GM12878 (cell line): ENCODE results near the gene SMAD9. TPM values are rescaled to one million over a fixed set of nuclear protein-coding genes. Genes with fewer than 3 reads are reported as not detected.

Experiments
- ATAC-seq: fragments of 200-7000 bp; cut with Tn5 transposase; 3 replicates; pipeline ENCODE4 v1.9.1; 2020; ENCODE audit warnings: mild to moderate bottlenecking, moderate library complexity
- BruUV-seq: library from RNA; stranded (reverse); fragments of 400-500 nt; replicated peaks from 2 replicates; lab custom pipeline; 2021; lab: Mats Ljungman, UMichigan
- CTCF ChIA-PET: fragments of 300-600 bp; sonication (Branson Sonifier 250); formaldehyde crosslinking; extraction: SDS; loops from one replicate; lab custom pipeline; 2021; ENCODE audit warnings: inconsistent platforms; lab: Yijun Ruan, JAX
- POLR2A ChIA-PET: fragments of 350-600 bp; formaldehyde crosslinking; extraction: SDS; loops from one replicate; lab custom pipeline; 2021; ENCODE audit warnings: inconsistent platforms; lab: Charles Lee
- RAD21 ChIA-PET: fragments of 300-600 bp; sonication (Branson Sonifier 250); formaldehyde crosslinking; loops from one replicate; lab custom pipeline; 2023; ENCODE audit warnings: antibody characterized with exemption; ENCODE audit not compliant: unreplicated experiment; lab: Charles Lee
- SMC1A ChIA-PET: fragments of 300-600 bp; sonication (Branson Sonifier 250); formaldehyde crosslinking; loops from one replicate; lab custom pipeline; 2023; ENCODE audit not compliant: unreplicated experiment, uncharacterized antibody; lab: Charles Lee
- DNase-seq: peaks from one replicate; pipeline ENCODE4 v3.0.0-alpha.2; 2011; ENCODE audit warnings: low read depth, low spot score
- FAIRE-seq: peaks from 3 replicates; lab custom pipeline; 2011; peaks lifted over from hg19 to GRCh38; lab: Jason Lieb, UNC
- H2AFZ ChIP-seq: 2 replicates; pipeline ENCODE4 v1.6.0; 2011; ENCODE audit warnings: low read depth, low read length, control low read depth; ENCODE audit not compliant: control insufficient read depth
- H3K27ac ChIP-seq: 2 replicates; pipeline ENCODE4 v1.5.1; 2011; ENCODE audit warnings: control low read depth; ENCODE audit not compliant: control insufficient read depth, insufficient read depth
- H3K27me3 ChIP-seq, 2 experiments: replicated peaks in 1 of 2; 2 replicates each; pipeline versions ENCODE4 v1.6.0 to v1.6.1; 2011; ENCODE audit warnings: low read length in 1 of 2; ENCODE audit not compliant: control insufficient read depth in 2 of 2, insufficient read depth in 2 of 2
- H3K36me3 ChIP-seq, 2 experiments: 2 replicates each; pipeline ENCODE4 v1.5.1; 2011; ENCODE audit warnings: low read length in 1 of 2; ENCODE audit not compliant: control insufficient read depth in 2 of 2, insufficient read depth in 2 of 2
- H3K4me1 ChIP-seq: 2 replicates; pipeline ENCODE4 v1.6.1; 2011; ENCODE audit warnings: mild to moderate bottlenecking, low read length, moderate library complexity, mixed read lengths; ENCODE audit not compliant: control insufficient read depth, insufficient read depth
- H3K4me2 ChIP-seq: 2 replicates; pipeline ENCODE4 v1.6.0; 2011; ENCODE audit warnings: control low read depth; ENCODE audit not compliant: control insufficient read depth, insufficient read depth
- H3K4me3 ChIP-seq: fragments of 200-600 bp; sonication (generic); 2 replicates; pipeline ENCODE4 v1.5.1; 2016
- H3K79me2 ChIP-seq: 2 replicates; pipeline ENCODE4 v1.6.0; 2011; ENCODE audit warnings: low read length; ENCODE audit not compliant: control insufficient read depth, insufficient read depth
- H3K9ac ChIP-seq: 2 replicates; pipeline ENCODE4 v1.8.0; 2011; ENCODE audit warnings: low read length, control low read depth, mixed read lengths; ENCODE audit not compliant: control insufficient read depth, insufficient read depth
- H3K9me3 ChIP-seq: replicated peaks from 3 replicates; pipeline ENCODE4 v1.5.1; 2011; ENCODE audit warnings: mild to moderate bottlenecking, low read length; ENCODE audit not compliant: control insufficient read depth, insufficient read depth
- H4K20me1 ChIP-seq: 2 replicates; pipeline ENCODE4 v1.6.0; 2011; ENCODE audit not compliant: control insufficient read depth, insufficient read depth
- CEBPB ChIP-seq, 2 experiments: fragments of 150-350 bp in 1 of 2; IDR thresholded peaks; 2 replicates each; pipeline ENCODE4 v1.6.1; 2012 to 2014; ENCODE audit warnings: low read depth in 2 of 2, low read length in 2 of 2, borderline replicate concordance in 1 of 2, inconsistent platforms in 1 of 2
- CHD2 ChIP-seq: IDR thresholded peaks from 2 replicates; pipeline ENCODE4 v1.6.1; 2011; ENCODE audit warnings: low read depth, low read length, improper control_type of control experiment, borderline replicate concordance
- CREM ChIP-seq: IDR thresholded peaks from 2 replicates; pipeline ENCODE4 v1.6.1; 2014; ENCODE audit warnings: antibody characterized with exemption, low read depth
- FOXM1 ChIP-seq: IDR thresholded peaks from 2 replicates; pipeline ENCODE4 v1.6.1; 2012; ENCODE audit warnings: low read depth, mild to moderate bottlenecking, inconsistent platforms, low read length, moderate library complexity
- GABPA ChIP-seq: IDR thresholded peaks from 2 replicates; pipeline ENCODE4 v1.6.1; 2014; ENCODE audit warnings: antibody characterized with exemption, low read depth, mild to moderate bottlenecking, inconsistent platforms
- HDAC6 ChIP-seq: fragments of 200-600 bp; sonication (generic); IDR thresholded peaks from one replicate; pipeline ENCODE4 v1.8.0; 2017; ENCODE audit warnings: antibody characterized with exemption; ENCODE audit not compliant: unreplicated experiment
- IKZF1 ChIP-seq: fragments of 450-650 bp; conservative IDR thresholded peaks from 2 replicates; pipeline ENCODE4 v1.6.1; 2017; ENCODE audit warnings: antibody characterized with exemption, mild to moderate bottlenecking
- POLR2AphosphoS5 ChIP-seq: IDR thresholded peaks from 2 replicates; pipeline ENCODE4 v1.6.1; 2011; ENCODE audit warnings: mild to moderate bottlenecking, low read length, inconsistent platforms
- SIX5 ChIP-seq: IDR thresholded peaks from 2 replicates; pipeline ENCODE4 v1.6.1; 2011; ENCODE audit warnings: mild to moderate bottlenecking, low read depth, low read length, moderate library complexity; ENCODE audit not compliant: severe bottlenecking
- SMAD1 ChIP-seq: fragments of 450-650 bp; IDR thresholded peaks from 2 replicates; pipeline ENCODE4 v1.6.1; 2018; ENCODE audit warnings: mild to moderate bottlenecking, low read depth; ENCODE audit not compliant: partially characterized antibody
- SREBF2 ChIP-seq: IDR thresholded peaks from 2 replicates; pipeline ENCODE4 v1.6.1; 2012; ENCODE audit warnings: mild to moderate bottlenecking, low read length
- TAF1 ChIP-seq: IDR thresholded peaks from 2 replicates; pipeline ENCODE4 v1.6.1; 2011; ENCODE audit warnings: mild to moderate bottlenecking, low read depth, low read length, borderline replicate concordance
- YBX1 ChIP-seq: fragments of 450-650 bp; IDR thresholded peaks from 2 replicates; pipeline ENCODE4 v1.6.1; 2016; ENCODE audit warnings: antibody characterized with exemption
- ZBTB40 ChIP-seq: fragments of 450-650 bp; IDR thresholded peaks from 2 replicates; pipeline ENCODE4 v1.6.1; 2016; ENCODE audit warnings: mild to moderate bottlenecking, moderate library complexity, borderline replicate concordance
- WGBS: methylation state at CpG from one replicate; pipeline ENCODE4 v1.1.6; 2016; ENCODE audit warnings: low lambda C conversion rate; ENCODE audit not compliant: insufficient replicate concordance, insufficient coverage; ENCODE audit errors: missing lambda C conversion rate; 5-methylcytosine and 5-hydroxymethylcytosine counted together
- in situ Hi-C: fragments of 300-500 bp; cut with MboI; formaldehyde crosslinking; loops from 9 replicates; pipeline ENCODE4 v1.14.3; 2018; ENCODE audit warnings: mixed read lengths
- intact Hi-C: fragments of 100-400 bp; cut with micrococcal nuclease; formaldehyde crosslinking; loops from one replicate; pipeline ENCODE4 v1.14.2; 2022; ENCODE audit not compliant: unreplicated experiment
- polyA plus RNA-seq, 11 experiments: library from polyadenylated mRNA; depleted of rRNA in 4 of 11; unstranded in 6 of 11; stranded (reverse) in 5 of 11; fragments of >200 nt; fragmentation: Nextera tagmentation in 4 of 11; fragmentation: Illumina TruSeq in 1 of 11; extraction: Ambion mirVana in 4 of 11; extraction: Trizol in 1 of 11; gene quantifications; 1 replicate in 1 of 11; 2 replicates in 10 of 11; pipeline versions ENCODE4 v1.2.1 to v1.2.3, GENCODE V29; 2011 to 2016; ENCODE audit warnings: inconsistent platforms in 2 of 11, missing spikeins in 2 of 11, low read depth in 1 of 11
- total RNA-seq, 4 experiments: library from RNA; depleted of rRNA in 3 of 4; stranded (reverse); fragments of >200 nt in 3 of 4; fragmentation: Illumina TruSeq in 1 of 4; extraction: Trizol in 1 of 4; gene quantifications; 2 replicates each; pipeline versions ENCODE4 v1.2.1 to v1.2.3, GENCODE V29; 2013 to 2021
- TF ChIP-seq, protein P1 (sequence below): fragments of 450-650 bp; IDR thresholded peaks from 2 replicates; pipeline ENCODE4 v1.6.1; 2017; ENCODE audit warnings: mild to moderate bottlenecking, moderate library complexity
- TF ChIP-seq, protein P2 (sequence below): IDR thresholded peaks from 2 replicates; pipeline ENCODE4 v1.6.1; 2011; ENCODE audit warnings: low read depth, low read length, improper control_type of control experiment, borderline replicate concordance

Gene SMAD9
- total and polyA plus RNA-seq, 10 of the 15 experiments (the other 5 are each of a cell fraction or from before 2014, with no cell fraction given), result 0.22 to 0.69 (median 0.42) TPM; not detected in 6

DNA sequence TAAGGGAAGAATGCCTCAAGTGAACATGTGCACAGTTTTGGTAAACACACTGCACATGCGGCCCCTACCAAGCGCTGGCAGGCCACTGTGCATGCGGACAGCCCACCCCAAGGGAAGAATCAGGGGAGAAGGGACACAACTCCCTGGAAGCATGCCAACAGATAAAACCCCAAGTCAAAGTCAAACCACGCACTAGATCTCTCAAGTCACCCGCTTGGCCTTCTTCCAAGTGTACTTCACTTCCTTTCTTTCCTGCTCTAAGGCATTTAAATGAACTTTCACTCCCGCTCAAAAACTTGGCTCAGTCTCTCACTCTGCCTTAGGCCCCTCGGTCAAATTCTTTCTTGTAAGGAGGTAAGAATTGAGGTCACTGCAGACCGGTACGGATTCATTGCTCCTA is 105.6 kb downstream of the SMAD9 start:
- in situ Hi-C loops, result no loop called here
- TF ChIP-seq, protein P1, sequence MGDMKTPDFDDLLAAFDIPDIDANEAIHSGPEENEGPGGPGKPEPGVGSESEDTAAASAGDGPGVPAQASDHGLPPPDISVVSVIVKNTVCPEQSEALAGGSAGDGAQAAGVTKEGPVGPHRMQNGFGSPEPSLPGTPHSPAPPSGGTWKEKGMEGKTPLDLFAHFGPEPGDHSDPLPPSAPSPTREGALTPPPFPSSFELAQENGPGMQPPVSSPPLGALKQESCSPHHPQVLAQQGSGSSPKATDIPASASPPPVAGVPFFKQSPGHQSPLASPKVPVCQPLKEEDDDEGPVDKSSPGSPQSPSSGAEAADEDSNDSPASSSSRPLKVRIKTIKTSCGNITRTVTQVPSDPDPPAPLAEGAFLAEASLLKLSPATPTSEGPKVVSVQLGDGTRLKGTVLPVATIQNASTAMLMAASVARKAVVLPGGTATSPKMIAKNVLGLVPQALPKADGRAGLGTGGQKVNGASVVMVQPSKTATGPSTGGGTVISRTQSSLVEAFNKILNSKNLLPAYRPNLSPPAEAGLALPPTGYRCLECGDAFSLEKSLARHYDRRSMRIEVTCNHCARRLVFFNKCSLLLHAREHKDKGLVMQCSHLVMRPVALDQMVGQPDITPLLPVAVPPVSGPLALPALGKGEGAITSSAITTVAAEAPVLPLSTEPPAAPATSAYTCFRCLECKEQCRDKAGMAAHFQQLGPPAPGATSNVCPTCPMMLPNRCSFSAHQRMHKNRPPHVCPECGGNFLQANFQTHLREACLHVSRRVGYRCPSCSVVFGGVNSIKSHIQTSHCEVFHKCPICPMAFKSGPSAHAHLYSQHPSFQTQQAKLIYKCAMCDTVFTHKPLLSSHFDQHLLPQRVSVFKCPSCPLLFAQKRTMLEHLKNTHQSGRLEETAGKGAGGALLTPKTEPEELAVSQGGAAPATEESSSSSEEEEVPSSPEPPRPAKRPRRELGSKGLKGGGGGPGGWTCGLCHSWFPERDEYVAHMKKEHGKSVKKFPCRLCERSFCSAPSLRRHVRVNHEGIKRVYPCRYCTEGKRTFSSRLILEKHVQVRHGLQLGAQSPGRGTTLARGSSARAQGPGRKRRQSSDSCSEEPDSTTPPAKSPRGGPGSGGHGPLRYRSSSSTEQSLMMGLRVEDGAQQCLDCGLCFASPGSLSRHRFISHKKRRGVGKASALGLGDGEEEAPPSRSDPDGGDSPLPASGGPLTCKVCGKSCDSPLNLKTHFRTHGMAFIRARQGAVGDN, result no peak
- no peak for TF ChIP-seq POLR2AphosphoS5
- no peak for TF ChIP-seq GABPA
- no peak for TF ChIP-seq SIX5
- no peak for TF ChIP-seq IKZF1
- TF ChIP-seq CEBPB (IDR thresholded peaks at IDR 0.05; ENCODE audit: borderline replicate concordance in 1 of 2, low read depth in 2 of 2, low read length in 2 of 2), result no peak
- no peak for TF ChIP-seq ZBTB40
- TF ChIP-seq, protein P2, sequence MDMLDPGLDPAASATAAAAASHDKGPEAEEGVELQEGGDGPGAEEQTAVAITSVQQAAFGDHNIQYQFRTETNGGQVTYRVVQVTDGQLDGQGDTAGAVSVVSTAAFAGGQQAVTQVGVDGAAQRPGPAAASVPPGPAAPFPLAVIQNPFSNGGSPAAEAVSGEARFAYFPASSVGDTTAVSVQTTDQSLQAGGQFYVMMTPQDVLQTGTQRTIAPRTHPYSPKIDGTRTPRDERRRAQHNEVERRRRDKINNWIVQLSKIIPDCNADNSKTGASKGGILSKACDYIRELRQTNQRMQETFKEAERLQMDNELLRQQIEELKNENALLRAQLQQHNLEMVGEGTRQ, result no peak
- no peak for TF ChIP-seq FOXM1
- no peak for TF ChIP-seq YBX1
- no peak for TF ChIP-seq CREM
- TF ChIP-seq TAF1, result no peak
- TF ChIP-seq SMAD1, result no peak
- no peak for TF ChIP-seq SREBF2
- TF ChIP-seq HDAC6, result no peak
- TF ChIP-seq CHD2, result no peak

More for the DNA sequence above, 105.6 kb downstream of the SMAD9 start:
- Histone ChIP-seq H3K9me3 (no peaks in the 10 kb centered on the region), H3K27me3 (peaks cover 0 to 3% of the 10 kb centered on the region in 2 experiments; a peak in 2 of 4 replicates), H3K4me3 (no peak overlapping the region), H3K36me3 (no peaks in the 10 kb centered on the region), H3K27ac (no peak overlapping the region), H3K9ac (no peak overlapping the region), H3K79me2 (peaks cover 2% of the 10 kb centered on the region), H3K4me2 (no peak overlapping the region), H2AFZ (no peak overlapping the region), H4K20me1 (no peaks in the 10 kb centered on the region), H3K4me1 (no peaks in the 10 kb centered on the region)
- DNase-seq (no peak), FAIRE-seq (no peak), ATAC-seq (no peak)
- no TSS peak for BruUV-seq
- ChIA-PET CTCF (interaction anchor here (1.3 to 1.7 kb wide), 4 partner anchors 8 to 256 kb away, joined by 5 to 7 read pairs (median 5); no protein-coding TSS in a partner anchor), RAD21 (interaction anchor here (1.1 kb wide), 1 partner anchor 166 kb away, joined by 4 read pairs; no protein-coding TSS in a partner anchor), SMC1A (no interaction called here), POLR2A (no interaction called here)
- WGBS, result 41% methylated on average over 9 of the region's 9 CpGs
- intact Hi-C loops, result no loop called here
